Central memory CD8-positive, alpha-beta T cell (primary cell): ENCODE measurements around the gene LHPP.
"Not testable (repeated sequence)": the region's sequence is repeated elsewhere in the genome, so short reads cannot be mapped to it uniquely, and the experiment has no call there.

ENCODE experiments used
- ATAC-seq: fragments of 150-1000 bp; cut with Tn5 transposase; replicated peaks from 2 replicates; pipeline ENCODE4 v1.10.0; 2022; ENCODE audit warnings: mild to moderate bottlenecking, moderate FRiP score, moderate number of reproducible peaks; ENCODE audit not compliant: poor library complexity, severe bottlenecking; ENCODE audit errors: extremely low read depth
- DNase-seq, 2 donors: peaks; one replicate each; pipeline ENCODE4 v3.0.0; 2021; ENCODE audit warnings: low spot score in 2 of 2
- H3K27ac Mint-ChIP-seq: one replicate; pipeline ENCODE4 v1.8.0; 2022; ENCODE audit warnings: low read depth, mild to moderate bottlenecking, moderate library complexity, mixed read lengths
- H3K27me3 Mint-ChIP-seq: one replicate; pipeline ENCODE4 v1.8.0; 2022; ENCODE audit warnings: mixed read lengths
- H3K36me3 Mint-ChIP-seq: one replicate; pipeline ENCODE4 v1.8.0; 2022; ENCODE audit warnings: mild to moderate bottlenecking, moderate library complexity, mixed read lengths; ENCODE audit not compliant: insufficient read depth
- H3K4me1 Mint-ChIP-seq: one replicate; pipeline ENCODE4 v1.8.0; 2022; ENCODE audit warnings: mixed read lengths
- H3K4me3 Mint-ChIP-seq: one replicate; pipeline ENCODE4 v1.8.0; 2022; ENCODE audit warnings: mild to moderate bottlenecking, moderate library complexity, mixed read lengths
- H3K9me3 Mint-ChIP-seq: one replicate; pipeline ENCODE4 v1.8.0; 2022; ENCODE audit warnings: mixed read lengths

Gene LHPP

GRCh38 chr10:124428207-124428777 is 33.3 kb upstream of the LHPP start:
- no peak overlapping the region for H3K27ac Mint-ChIP-seq
- peaks cover 1% of the 10 kb centered on the region for H3K36me3 Mint-ChIP-seq
- no peaks in the 10 kb centered on the region for H3K4me1 Mint-ChIP-seq
- no peak overlapping the region for H3K4me3 Mint-ChIP-seq
- no peaks in the 10 kb centered on the region for H3K9me3 Mint-ChIP-seq
- H3K27me3 Mint-ChIP-seq: peaks cover 40% of the 10 kb centered on the region
- ATAC-seq: no peak
- no peak for DNase-seq

DNA sequence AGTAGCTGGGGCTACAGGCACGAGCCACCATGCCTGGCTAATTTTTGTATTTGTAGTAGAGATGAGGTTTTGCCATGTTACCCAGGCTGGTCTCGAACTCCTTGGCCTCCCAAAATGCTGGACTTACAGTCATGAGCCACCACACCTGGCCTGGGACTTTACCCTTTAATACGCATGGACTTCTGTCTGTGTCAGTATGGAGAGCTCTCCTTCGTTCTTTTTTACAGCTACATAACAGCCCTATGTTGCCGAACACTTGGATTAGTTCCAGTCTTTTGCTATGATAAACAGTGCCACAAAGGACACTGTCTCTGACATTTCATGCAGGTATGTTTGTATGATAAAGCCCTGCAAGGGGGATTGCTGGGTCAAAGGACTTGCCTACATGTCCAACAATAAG is 32.0 kb upstream of the LHPP start:
- no peak overlapping the region for H3K27ac Mint-ChIP-seq
- H3K4me3 Mint-ChIP-seq: no peak overlapping the region
- H3K27me3 Mint-ChIP-seq: peaks cover 32% of the 10 kb centered on the region
- no peak for DNase-seq
- no peaks in the 10 kb centered on the region for H3K4me1 Mint-ChIP-seq
- H3K9me3 Mint-ChIP-seq: no peaks in the 10 kb centered on the region
- no peaks in the 10 kb centered on the region for H3K36me3 Mint-ChIP-seq
- ATAC-seq: no peak

GRCh38 chr10:124430077-124430476 is 31.5 kb upstream of the LHPP start:
- Mint-ChIP-seq H3K36me3 (no peaks in the 10 kb centered on the region), H3K27ac (no peak overlapping the region), H3K4me1 (no peaks in the 10 kb centered on the region), H3K9me3 (no peaks in the 10 kb centered on the region), H3K27me3 (peaks cover 30% of the 10 kb centered on the region), H3K4me3 (no peak overlapping the region)
- DNase-seq (no peak), ATAC-seq (no peak)

DNA sequence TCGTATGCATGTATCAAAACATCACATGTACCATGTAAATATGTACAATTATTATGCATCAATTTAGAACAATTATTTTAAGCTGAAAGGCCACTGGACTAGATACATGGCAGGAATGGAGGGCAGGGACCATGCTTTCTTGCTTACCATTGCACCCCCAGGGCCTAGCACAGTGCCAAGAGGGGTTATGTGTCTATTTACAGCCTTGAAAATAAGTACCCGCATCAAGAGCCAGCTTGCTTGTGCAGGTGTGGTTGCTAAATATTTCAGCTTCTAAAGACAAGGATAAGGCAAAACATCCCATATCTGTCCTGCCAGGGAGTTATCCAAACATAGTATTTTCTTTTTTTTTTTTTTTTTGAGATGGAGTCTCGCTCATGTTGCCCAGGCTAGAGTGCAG is 28.2 kb upstream of the LHPP start:
- Mint-ChIP-seq H3K4me3 (no peak overlapping the region), H3K9me3 (no peaks in the 10 kb centered on the region), H3K27me3 (peaks cover 18% of the 10 kb centered on the region), H3K4me1 (no peaks in the 10 kb centered on the region), H3K27ac (no peak overlapping the region), H3K36me3 (no peaks in the 10 kb centered on the region)
- DNase-seq: no peak
- ATAC-seq: no peak

DNA sequence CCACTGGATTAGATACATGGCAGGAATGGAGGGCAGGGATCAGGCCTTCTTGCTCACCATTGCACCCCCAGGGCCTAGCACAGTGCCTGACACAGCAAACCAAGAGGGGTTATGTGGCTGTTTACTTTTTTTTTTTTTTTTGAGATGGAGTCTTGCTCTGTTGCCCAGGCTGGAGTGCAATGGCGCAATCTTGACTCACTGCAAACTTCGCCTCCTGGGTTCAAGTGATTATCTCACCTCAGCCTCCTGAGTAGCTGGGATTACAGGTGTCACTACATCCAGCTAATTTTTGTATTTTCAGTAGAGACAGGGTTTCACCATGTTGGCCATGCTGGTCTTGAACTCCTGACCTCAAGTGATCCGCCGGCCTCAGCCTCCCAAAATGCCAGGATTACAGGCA is 25.9 kb upstream of the LHPP start:
- H3K36me3 Mint-ChIP-seq, H3K27me3 Mint-ChIP-seq, H3K9me3 Mint-ChIP-seq, DNase-seq, ATAC-seq, H3K4me1 Mint-ChIP-seq, H3K4me3 Mint-ChIP-seq, H3K27ac Mint-ChIP-seq: not testable (repeated sequence)

- no peaks in the 10 kb centered on the region for H3K36me3 Mint-ChIP-seq
- H3K4me3 Mint-ChIP-seq: no peak overlapping the region
- H3K27me3 Mint-ChIP-seq: peaks cover 15% of the 10 kb centered on the region
- H3K4me1 Mint-ChIP-seq: no peaks in the 10 kb centered on the region
- H3K9me3 Mint-ChIP-seq: no peaks in the 10 kb centered on the region
- no peak overlapping the region for H3K27ac Mint-ChIP-seq
- no peak for DNase-seq
- no peak for ATAC-seq
Measured at GRCh38 chr10:124436191-124436638, 25.4 kb upstream of the LHPP start.

- not testable (repeated sequence) for DNase-seq, H3K4me3 Mint-ChIP-seq, ATAC-seq, H3K27ac Mint-ChIP-seq, H3K9me3 Mint-ChIP-seq, H3K36me3 Mint-ChIP-seq, H3K4me1 Mint-ChIP-seq
- peaks cover 70% of the 10 kb centered on the region for H3K27me3 Mint-ChIP-seq
Measured at GRCh38 chr10:124441694-124442093, 19.9 kb upstream of the LHPP start.

- peaks cover 13% of the 10 kb centered on the region for H3K4me1 Mint-ChIP-seq
- H3K27ac Mint-ChIP-seq: no peak overlapping the region
- no peaks in the 10 kb centered on the region for H3K36me3 Mint-ChIP-seq
- no peak overlapping the region for H3K4me3 Mint-ChIP-seq
- ATAC-seq: no peak
- no peak for DNase-seq
- H3K27me3 Mint-ChIP-seq: peaks cover 97% of the 10 kb centered on the region
- H3K9me3 Mint-ChIP-seq: no peaks in the 10 kb centered on the region
Measured at GRCh38 chr10:124446830-124447750, 14.5 kb upstream of the LHPP start.

- Mint-ChIP-seq H3K4me1 (peaks cover 13% of the 10 kb centered on the region), H3K27me3 (peaks cover 96% of the 10 kb centered on the region), H3K36me3 (no peaks in the 10 kb centered on the region), H3K4me3 (peak overlapping the region; percentile 56), H3K9me3 (no peaks in the 10 kb centered on the region), H3K27ac (no peak overlapping the region)
- no peak for DNase-seq
- no peak for ATAC-seq
Measured at GRCh38 chr10:124447751-124448466, 13.7 kb upstream of the LHPP start.

DNA sequence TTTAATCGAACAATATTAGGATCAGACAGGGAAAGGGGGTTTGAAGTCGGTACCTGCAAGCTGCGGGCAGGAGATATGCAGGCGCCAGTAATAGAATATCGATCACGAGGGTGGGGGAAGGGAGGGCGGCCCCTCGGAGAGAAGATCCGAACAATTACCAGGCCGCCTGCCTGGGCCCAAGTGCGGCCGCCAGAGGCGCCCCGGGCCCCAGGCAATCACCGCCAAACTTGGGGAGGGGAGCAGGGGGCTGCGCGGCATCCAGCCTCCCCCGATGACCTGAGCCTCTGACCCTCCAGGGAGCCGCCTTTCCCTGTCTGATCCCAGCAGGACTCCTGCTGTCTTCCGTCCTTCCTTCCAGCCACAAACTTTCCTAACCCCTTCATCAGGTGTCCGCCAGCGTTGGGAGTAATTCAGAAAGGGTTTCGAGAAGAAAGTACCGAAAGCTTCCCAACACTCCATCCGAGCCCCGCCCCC is 12.9 kb upstream of the LHPP start:
- ATAC-seq (no peak), DNase-seq (no peak)
- Mint-ChIP-seq H3K27ac (no peak overlapping the region), H3K36me3 (no peaks in the 10 kb centered on the region), H3K4me3 (no peak overlapping the region), H3K4me1 (peaks cover 13% of the 10 kb centered on the region), H3K9me3 (no peaks in the 10 kb centered on the region), H3K27me3 (peaks cover 95% of the 10 kb centered on the region)

DNA sequence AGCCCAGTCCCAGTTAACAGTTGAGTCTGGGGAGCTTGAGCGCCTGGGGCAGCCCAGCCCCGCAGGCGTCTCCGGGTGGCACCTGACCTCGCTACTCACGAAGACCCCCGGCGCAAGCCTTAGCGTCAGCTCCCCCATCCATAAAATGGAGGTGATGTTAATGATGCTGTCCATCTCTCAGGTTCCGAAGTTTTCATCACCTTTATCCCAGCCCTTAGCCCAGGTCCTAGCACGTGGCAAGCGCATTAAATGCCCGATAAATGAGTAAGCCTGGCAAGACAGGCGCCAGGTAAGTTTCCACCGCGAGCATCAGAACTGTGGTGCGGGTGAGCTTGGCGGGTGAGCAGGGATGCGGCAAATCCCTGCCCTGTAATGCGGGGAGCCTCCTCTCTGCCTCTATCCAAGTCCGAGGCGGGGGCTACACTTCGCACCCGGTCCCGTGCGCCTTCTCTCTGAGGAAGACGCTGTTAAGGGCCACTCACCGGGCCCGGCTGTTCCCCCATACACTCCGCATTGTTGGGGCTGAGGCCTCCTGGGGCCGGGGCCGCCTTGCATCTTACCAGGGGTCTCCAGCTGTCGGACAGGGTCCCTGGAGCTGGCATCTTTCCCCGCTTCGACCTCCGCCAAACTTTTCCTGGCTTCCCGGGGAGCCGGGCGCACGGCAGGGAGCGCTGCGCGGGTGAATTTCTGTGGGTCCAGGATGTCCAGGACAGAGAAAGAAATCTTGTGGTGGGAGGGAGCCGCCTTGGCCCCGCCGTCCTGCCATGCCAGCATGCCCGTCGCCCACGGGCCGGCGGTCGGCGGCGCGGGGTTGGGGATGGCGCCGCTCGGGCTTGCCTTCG is 12.2 kb upstream of the LHPP start:
- ATAC-seq (no peak), DNase-seq (no peak)
- H3K27ac Mint-ChIP-seq: no peak overlapping the region
- H3K4me3 Mint-ChIP-seq: no peak overlapping the region
- peaks cover 95% of the 10 kb centered on the region for H3K27me3 Mint-ChIP-seq
- H3K36me3 Mint-ChIP-seq: no peaks in the 10 kb centered on the region
- H3K4me1 Mint-ChIP-seq: peaks cover 13% of the 10 kb centered on the region
- H3K9me3 Mint-ChIP-seq: no peaks in the 10 kb centered on the region
